Stimulated activated CD4-positive, alpha-beta T cell treated with anti-CD3 and anti-CD28 coated beads, Interleukin-2, amount 100 ng/mL, for 48 hours (primary cell): ENCODE results near the gene MORC3.
"Not testable (repeated sequence)": the region's sequence is repeated elsewhere in the genome, so short reads cannot be mapped to it uniquely, and the experiment has no call there.

Experiments
- DNase-seq, 2 donors: peaks; one replicate each; pipeline ENCODE4 v3.0.0-alpha.2; 2020

MORC3 gene

GRCh38 chr21:36386031-36386642 lies 66.1 kb downstream of the MORC3 start:
- no peak for DNase-seq

GRCh38 chr21:36388096-36388495 lies 68.1 kb downstream of the MORC3 start:
- no peak for DNase-seq

GRCh38 chr21:36388835-36389234 lies 68.8 kb downstream of the MORC3 start:
- DNase-seq = no peak

- DNase-seq = not testable (repeated sequence)
Measured at GRCh38 chr21:36391649-36392048, 71.7 kb downstream of the MORC3 start.

- no peak for DNase-seq
Measured at GRCh38 chr21:36395353-36396111, 75.5 kb downstream of the MORC3 start.

- no peak for DNase-seq
Measured at GRCh38 chr21:36396325-36396724, 76.3 kb downstream of the MORC3 start.

- no peak for DNase-seq
Measured at GRCh38 chr21:36396971-36397370, 77.0 kb downstream of the MORC3 start.

GRCh38 chr21:36397606-36398005 lies 77.6 kb downstream of the MORC3 start:
- no peak for DNase-seq

- not testable (repeated sequence) for DNase-seq
Measured at GRCh38 chr21:36399736-36400135, 79.7 kb downstream of the MORC3 start.

- no peak for DNase-seq
Measured at GRCh38 chr21:36400719-36401118, 80.7 kb downstream of the MORC3 start.

- DNase-seq = no peak
Measured at GRCh38 chr21:36402339-36402738, 82.3 kb downstream of the MORC3 start.

- no peak for DNase-seq
Measured at GRCh38 chr21:36403713-36404112, 83.7 kb downstream of the MORC3 start.

- no peak for DNase-seq
Measured at GRCh38 chr21:36408568-36408967, 88.6 kb downstream of the MORC3 start.

- DNase-seq = no peak
Measured at GRCh38 chr21:36411301-36411700, 91.3 kb downstream of the MORC3 start.

GRCh38 chr21:36412916-36413315 lies 92.9 kb downstream of the MORC3 start:
- DNase-seq = no peak

- DNase-seq = no peak
Measured at GRCh38 chr21:36415375-36415774, 95.4 kb downstream of the MORC3 start.

- no peak for DNase-seq
Measured at GRCh38 chr21:36419241-36419640, 99.2 kb downstream of the MORC3 start.

- DNase-seq = peak; percentile 27 to 37
Measured at GRCh38 chr21:36419996-36420395, 100.0 kb downstream of the MORC3 start.

- DNase-seq = no peak
Measured at GRCh38 chr21:36420571-36421339, 100.8 kb downstream of the MORC3 start.

GRCh38 chr21:36422279-36423098 lies 102.5 kb downstream of the MORC3 start:
- peak; percentile 39 to 44 for DNase-seq

GRCh38 chr21:36423771-36424433 lies 103.9 kb downstream of the MORC3 start:
- no peak for DNase-seq

GRCh38 chr21:36424592-36424991 lies 104.6 kb downstream of the MORC3 start:
- no peak for DNase-seq
